ENCODE results near the gene SERGEF.

SERGEF gene

GRCh38 chr11:17810041-17810440 lies 202.8 kb downstream of the SERGEF start:
- DNase-seq, result no peak

- DNase-seq, result no peak
Observed at GRCh38 chr11:17807034-17807433, 205.8 kb downstream of the SERGEF start.

GRCh38 chr11:17805873-17806272 lies 207.0 kb downstream of the SERGEF start:
- DNase-seq, result no peak

- DNase-seq, result no peak
Observed at GRCh38 chr11:17805043-17805442, 207.8 kb downstream of the SERGEF start.

GRCh38 chr11:17803754-17804334 lies 209.0 kb downstream of the SERGEF start:
- no peak for DNase-seq

GRCh38 chr11:17802491-17802890 lies 210.4 kb downstream of the SERGEF start:
- DNase-seq, result no peak

GRCh38 chr11:17801166-17801565 lies 211.7 kb downstream of the SERGEF start:
- DNase-seq, result no peak

GRCh38 chr11:17799147-17799546 lies 213.7 kb downstream of the SERGEF start:
- DNase-seq, result no peak

GRCh38 chr11:17798716-17799115 lies 214.1 kb downstream of the SERGEF start:
- no peak for DNase-seq

- no peak for DNase-seq
Observed at GRCh38 chr11:17798253-17798652, 214.6 kb downstream of the SERGEF start.

GRCh38 chr11:17796154-17796553 lies 216.7 kb downstream of the SERGEF start:
- DNase-seq, result no peak

GRCh38 chr11:17794981-17795380 lies 217.9 kb downstream of the SERGEF start:
- no peak for DNase-seq

GRCh38 chr11:17793642-17794170 lies 219.1 kb downstream of the SERGEF start:
- no peak for DNase-seq

GRCh38 chr11:17792161-17792560 lies 220.7 kb downstream of the SERGEF start:
- peak; percentile 20 for DNase-seq

GRCh38 chr11:17791144-17791543 lies 221.7 kb downstream of the SERGEF start:
- no peak for DNase-seq

GRCh38 chr11:17790453-17790852 lies 222.4 kb downstream of the SERGEF start:
- no peak for DNase-seq

GRCh38 chr11:17788084-17788483 lies 224.8 kb downstream of the SERGEF start:
- no peak for DNase-seq

GRCh38 chr11:17786824-17787525 lies 225.9 kb downstream of the SERGEF start:
- no peak for DNase-seq

GRCh38 chr11:17783878-17784277 lies 229.0 kb downstream of the SERGEF start:
- DNase-seq, result no peak

- no peak for DNase-seq
Observed at GRCh38 chr11:17782603-17783337, 230.1 kb downstream of the SERGEF start.

GRCh38 chr11:17782145-17782544 lies 230.7 kb downstream of the SERGEF start:
- no peak for DNase-seq

GRCh38 chr11:17781626-17782025 lies 231.2 kb downstream of the SERGEF start:
- no peak for DNase-seq

- DNase-seq, result no peak
Observed at GRCh38 chr11:17781221-17781620, 231.6 kb downstream of the SERGEF start.

- no peak for DNase-seq
Observed at GRCh38 chr11:17780668-17781067, 232.2 kb downstream of the SERGEF start.
